ENCODE data around the gene NELFB.

GRCh38 chr9:137273611-137274320, 18.6 kb downstream of the NELFB start:
- no peak for TF ChIP-seq CTCF (IDR thresholded peaks at IDR 0.05; ENCODE audit: low read depth, low read length)
- TF ChIP-seq MAX (IDR thresholded peaks at IDR 0.05; ENCODE audit: low read depth, low read length) = no peak
- no peak for TF ChIP-seq POLR2A (IDR thresholded peaks at IDR 0.05; ENCODE audit: extremely low read depth, insufficient read length)
